ENCODE results near the gene EPB42. TPM values are rescaled to one million over a fixed set of nuclear protein-coding genes. Genes with fewer than 3 reads are reported as not detected.

EPB42 gene
- total and polyA plus RNA-seq, 2 of the 4 experiments (the other 2 are of a cell fraction), result not detected

- no peaks in the 10 kb centered on the region for H3K4me1 ChIP-seq (ENCODE audit: control insufficient read depth, insufficient read depth, low read length)
- intact Hi-C loops (cut with micrococcal nuclease) (no loop called here), dilution Hi-C loops (cut with HindIII; ENCODE audit: low sequenced_read_pairs, unreplicated experiment) (no loop called here), in situ Hi-C loops (cut with MboI; ENCODE audit: low sequenced_read_pairs) (no loop called here)
- H4K8ac ChIP-seq (ENCODE audit: low read depth in 2 of 2, low read length in 2 of 2), result no peak overlapping the region
- H4K5ac ChIP-seq (ENCODE audit: low read depth, low read length), result no peak overlapping the region
- H2BK5ac ChIP-seq (ENCODE audit: low read depth, low read length, poor library complexity, severe bottlenecking), result no peak overlapping the region
- H3K36me3 ChIP-seq (ENCODE audit: control insufficient read depth, insufficient read depth, low read length), result no peaks in the 10 kb centered on the region
- no TSS peak for BruUV-seq (replicated peaks)
- H2BK20ac ChIP-seq (ENCODE audit: low read depth, low read length), result no peak overlapping the region
- no peaks in the 10 kb centered on the region for H4K20me1 ChIP-seq (ENCODE audit: insufficient read depth, low read length)
- no peaks in the 10 kb centered on the region for H3K79me1 ChIP-seq (ENCODE audit: low read depth in 1 of 2, low read length in 2 of 2)
- no peak overlapping the region for H2AK9ac ChIP-seq (replicated peaks; ENCODE audit: low read depth, low read length, poor library complexity)
- no peak overlapping the region for H2BK15ac ChIP-seq (ENCODE audit: low read depth, low read length)
- no peak overlapping the region for H4K91ac ChIP-seq (ENCODE audit: insufficient read depth, low read depth, low read length)
- H3K27ac ChIP-seq (ENCODE audit: insufficient read depth, low read length), result no peak overlapping the region
- H2AFZ ChIP-seq (replicated peaks; ENCODE audit: low read length, poor library complexity), result no peak overlapping the region
- no peak overlapping the region for H3K9ac ChIP-seq (ENCODE audit: low read depth, low read length)
- no peak overlapping the region for H3K4me2 ChIP-seq (ENCODE audit: low read depth, low read length)
- ChIA-PET CTCF (interaction anchor here (1.9 kb wide), 1 partner anchor 9 kb away, joined by 10 read pairs; no protein-coding TSS in a partner anchor), POLR2A (ENCODE audit: unreplicated experiment) (interaction anchor here (0.6 kb wide), 1 partner anchor 76 kb away, joined by 3 read pairs; no protein-coding TSS in a partner anchor)
- no peak overlapping the region for H2BK120ac ChIP-seq (ENCODE audit: low read depth, low read length)
- peak; percentile 54 for DNase-seq
- no peak overlapping the region for H3K23ac ChIP-seq (ENCODE audit: low read depth, low read length)
- H3K14ac ChIP-seq (replicated peaks; ENCODE audit: low read depth, low read length), result no peak overlapping the region
- TF ChIP-seq RAD21 (IDR thresholded peaks at IDR 0.05; ENCODE audit: low read length) (no peak), RCOR1 (IDR thresholded peaks at IDR 0.05; ENCODE audit: insufficient replicate concordance, low read length) (no peak)
- H3K18ac ChIP-seq (ENCODE audit: low read depth, low read length), result no peak overlapping the region
- H2AK5ac ChIP-seq (ENCODE audit: low read depth, low read length), result no peak overlapping the region
- H3K9me1 ChIP-seq (ENCODE audit: insufficient read depth, low read length), result no peaks in the 10 kb centered on the region
- H3K4ac ChIP-seq (ENCODE audit: low read depth, low read length), result no peak overlapping the region
- H3K56ac ChIP-seq (ENCODE audit: extremely low read depth, insufficient read depth, low read length), result no peak overlapping the region
- WGBS, 2 experiments (ENCODE audit: extremely low coverage in 2 of 2, insufficient read length in 1 of 2), result 92% methylated on average over 2 of the region's 7 CpGs; no CpG with 5 or more reads in 1 of the 2 experiments
- H3K27me3 ChIP-seq (ENCODE audit: control insufficient read depth, insufficient read depth, low read length), result peaks cover 47% of the 10 kb centered on the region
- H3K4me3 ChIP-seq (ENCODE audit: insufficient read depth, low read depth, low read length), result no peak overlapping the region
- ATAC-seq (ENCODE audit: low read depth), result peak; percentile 72
- no peaks in the 10 kb centered on the region for H3K9me3 ChIP-seq (ENCODE audit: control insufficient read depth, insufficient read depth, low read length)
These were observed 4.9 kb downstream of the EPB42 start for GRCh38 chr15:43215961-43216360.

Data from IMR-90 (cell line).